GM21390 (cell line): ENCODE data around the gene PPP1R16B.

Source experiments
- ATAC-seq: cut with Tn5 transposase; IDR thresholded peaks from one replicate; pipeline ENCODE4 v1.9.1; 2021; ENCODE audit not compliant: unreplicated experiment

The PPP1R16B gene

GRCh38 chr20:38874460-38875174 is 69.1 kb downstream of the PPP1R16B start:
- no peak for ATAC-seq

- peak; percentile 61 for ATAC-seq
Observed at GRCh38 chr20:38875175-38875993, 69.9 kb downstream of the PPP1R16B start.

GRCh38 chr20:38877483-38877882 is 72.0 kb downstream of the PPP1R16B start:
- ATAC-seq = no peak

- ATAC-seq = no peak
Observed at GRCh38 chr20:38878866-38879265, 73.4 kb downstream of the PPP1R16B start.

- no peak for ATAC-seq
Observed at GRCh38 chr20:38880952-38881735, 75.6 kb downstream of the PPP1R16B start.

GRCh38 chr20:38881806-38882440 is 76.4 kb downstream of the PPP1R16B start:
- ATAC-seq = no peak

GRCh38 chr20:38882600-38882999 is 77.1 kb downstream of the PPP1R16B start:
- ATAC-seq = no peak

- ATAC-seq = no peak
Observed at GRCh38 chr20:38883081-38883980, 77.8 kb downstream of the PPP1R16B start.

GRCh38 chr20:38883981-38884733 is 78.7 kb downstream of the PPP1R16B start:
- ATAC-seq = no peak

GRCh38 chr20:38885357-38885756 is 79.9 kb downstream of the PPP1R16B start:
- ATAC-seq = no peak

GRCh38 chr20:38888059-38888831 is 82.7 kb downstream of the PPP1R16B start:
- no peak for ATAC-seq

- no peak for ATAC-seq
Observed at GRCh38 chr20:38889050-38889449, 83.6 kb downstream of the PPP1R16B start.

GRCh38 chr20:38889792-38890496 is 84.4 kb downstream of the PPP1R16B start:
- ATAC-seq = no peak

GRCh38 chr20:38890497-38890818 is 85.0 kb downstream of the PPP1R16B start:
- no peak for ATAC-seq

GRCh38 chr20:38892091-38892981 is 86.8 kb downstream of the PPP1R16B start:
- peak; percentile 49 for ATAC-seq

GRCh38 chr20:38893056-38893564 is 87.6 kb downstream of the PPP1R16B start:
- ATAC-seq = no peak

- ATAC-seq = peak; percentile 47
Observed at GRCh38 chr20:38893565-38894090, 88.1 kb downstream of the PPP1R16B start.
